A549 (cell line): ENCODE results near the gene SLC13A5. TPM values are rescaled to one million over a fixed set of nuclear protein-coding genes. Genes with fewer than 3 reads are reported as not detected.

Source experiments
- ATAC-seq, 2 experiments: fragments of 200-7000 bp in 1 of 2; fragments of >200 bp in 1 of 2; cut with Nextera tagmentation in 1 of 2; cut with Tn5 transposase in 1 of 2; 3 replicates each; pipeline versions ENCODE4 v1.8.0 to v1.9.1; 2018 to 2020; ENCODE audit warnings: mild to moderate bottlenecking in 1 of 2, moderate library complexity in 1 of 2
- CTCF ChIA-PET: fragments of 300-600 bp; sonication (Branson Sonifier 250); formaldehyde crosslinking; extraction: SDS; loops from one replicate; lab custom pipeline; 2021; ENCODE audit warnings: antibody characterized with exemption, inconsistent platforms; lab: Yijun Ruan, JAX
- POLR2A ChIA-PET: fragments of 350-600 bp; formaldehyde crosslinking; extraction: SDS; loops from one replicate; lab custom pipeline; 2021; ENCODE audit warnings: antibody characterized with exemption, inconsistent platforms; lab: Yijun Ruan, JAX
- DNase-seq, 2 experiments: peaks; one replicate each; pipeline versions ENCODE4 v3.0.0 to v3.0.0-alpha.2; 2011 to 2016; ENCODE audit warnings: low read depth in 1 of 2, low spot score in 1 of 2
- FAIRE-seq: peaks from 2 replicates; lab custom pipeline; 2011; peaks lifted over from hg19 to GRCh38; lab: Jason Lieb, UNC
- H3K27ac ChIP-seq, 2 experiments: fragments of >200 bp; sonication (Bioruptor Twin); formaldehyde crosslinking; 3 replicates each; pipeline ENCODE4 v1.5.1; 2016 to 2017
- H3K4me1 ChIP-seq: fragments of >200 bp; sonication (Bioruptor Twin); formaldehyde crosslinking; 3 replicates; pipeline ENCODE4 v1.6.1; 2016
- H3K4me2 ChIP-seq: fragments of >200 bp; sonication (Bioruptor Twin); formaldehyde crosslinking; 3 replicates; pipeline ENCODE4 v1.6.1; 2016
- H3K4me3 ChIP-seq: fragments of >200 bp; sonication (Bioruptor Twin); formaldehyde crosslinking; 3 replicates; pipeline ENCODE4 v1.5.1; 2016
- H3K9me3 ChIP-seq: fragments of >200 bp; sonication (Bioruptor Twin); formaldehyde crosslinking; 3 replicates; pipeline ENCODE4 v1.6.1; 2016
- ATOH8 ChIP-seq: fragments of 250-450 bp; sonication (Bioruptor Pico); IDR thresholded peaks from 2 replicates; pipeline ENCODE4 v1.5.0; 2020; ENCODE audit warnings: low read depth, mild to moderate bottlenecking, moderate library complexity
- BHLHE40 ChIP-seq: IDR thresholded peaks from 2 replicates; pipeline ENCODE4 v1.6.1; 2012; ENCODE audit warnings: low read depth, low read length, inconsistent platforms
- CEBPB ChIP-seq, 2 experiments: fragments of >200 bp in 1 of 2; sonication (Bioruptor Twin) in 1 of 2; formaldehyde crosslinking in 1 of 2; IDR thresholded peaks; 2 replicates each; pipeline ENCODE4 v1.6.1; 2012 to 2016
- CHD4 ChIP-seq: fragments of 200-600 bp; sonication (generic); IDR thresholded peaks from 2 replicates; pipeline ENCODE4 v1.6.1; 2016; ENCODE audit warnings: antibody characterized with exemption, mild to moderate bottlenecking, borderline replicate concordance
- CTCF ChIP-seq: fragments of >200 bp; sonication (Bioruptor Twin); formaldehyde crosslinking; IDR thresholded peaks from 3 replicates; pipeline ENCODE4 v1.5.1; 2016
- EP300 ChIP-seq, 2 experiments: fragments of >200 bp; sonication (Bioruptor Twin); formaldehyde crosslinking; IDR thresholded peaks; 2 replicates in 1 of 2; 3 replicates in 1 of 2; pipeline ENCODE4 v1.6.1; 2016 to 2017
- HDAC2 ChIP-seq: fragments of 200-600 bp; sonication (generic); IDR thresholded peaks from 2 replicates; pipeline ENCODE4 v1.6.1; 2016
- HES2 ChIP-seq: fragments of >200 bp; sonication (Bioruptor Twin); formaldehyde crosslinking; IDR thresholded peaks from 2 replicates; pipeline ENCODE4 v1.6.1; 2016
- HMGXB4 ChIP-seq: fragments of 250-450 bp; sonication (Bioruptor Pico); IDR thresholded peaks from 2 replicates; pipeline ENCODE4 v1.5.0; 2021; ENCODE audit warnings: mild to moderate bottlenecking, moderate library complexity, borderline replicate concordance
- HOXB5 ChIP-seq: fragments of 250-450 bp; sonication (Bioruptor Pico); IDR thresholded peaks from 2 replicates; pipeline ENCODE4 v1.5.0; 2020; ENCODE audit warnings: mild to moderate bottlenecking, moderate library complexity
- JUN ChIP-seq, 2 experiments: fragments of >200 bp; sonication (Bioruptor Twin); formaldehyde crosslinking; IDR thresholded peaks; 2 replicates in 1 of 2; 3 replicates in 1 of 2; pipeline ENCODE4 v1.6.1; 2016 to 2017
- JUNB ChIP-seq: fragments of >200 bp; sonication (Bioruptor Twin); formaldehyde crosslinking; IDR thresholded peaks from 2 replicates; pipeline ENCODE4 v1.6.1; 2016
- MAX ChIP-seq: IDR thresholded peaks from 2 replicates; pipeline ENCODE4 v1.6.1; 2012
- MYC ChIP-seq: IDR thresholded peaks from 2 replicates; pipeline ENCODE4 v1.6.1; 2012; ENCODE audit warnings: mild to moderate bottlenecking, inconsistent platforms, low read length, improper control_type of control experiment, borderline replicate concordance
- NFE2L2 ChIP-seq: fragments of 150-350 bp; conservative IDR thresholded peaks from 2 replicates; pipeline ENCODE4 v1.6.1; 2014; ENCODE audit warnings: low read length
- NPAS2 ChIP-seq: fragments of 250-450 bp; sonication (Bioruptor Pico); IDR thresholded peaks from 2 replicates; pipeline ENCODE4 v1.8.0; 2022; ENCODE audit warnings: mild to moderate bottlenecking, moderate library complexity, borderline replicate concordance
- NR3C1 ChIP-seq: fragments of >200 bp; sonication (Bioruptor Twin); formaldehyde crosslinking; IDR thresholded peaks from 3 replicates; pipeline ENCODE4 v1.6.1; 2017
- PBX3 ChIP-seq: IDR thresholded peaks from 2 replicates; pipeline ENCODE4 v1.6.1; 2012
- PHF8 ChIP-seq: fragments of 200-600 bp; sonication (generic); IDR thresholded peaks from 2 replicates; pipeline ENCODE4 v1.6.1; 2016; ENCODE audit warnings: low read depth, mild to moderate bottlenecking, antibody characterized with exemption, moderate library complexity, borderline replicate concordance
- POLR2A ChIP-seq: IDR thresholded peaks from 2 replicates; pipeline ENCODE4 v1.6.1; 2012; ENCODE audit warnings: mild to moderate bottlenecking, low read length
- POLR2AphosphoS2 ChIP-seq: conservative IDR thresholded peaks from 2 replicates; pipeline ENCODE4 v1.6.1; 2012; ENCODE audit warnings: low read length, improper control_type of control experiment, inconsistent platforms
- RAD21 ChIP-seq, 2 experiments: fragments of >200 bp in 1 of 2; sonication (Bioruptor Twin) in 1 of 2; formaldehyde crosslinking in 1 of 2; IDR thresholded peaks in 1 of 2; conservative IDR thresholded peaks in 1 of 2; 2 replicates in 1 of 2; 3 replicates in 1 of 2; pipeline ENCODE4 v1.6.1; 2012 to 2018; ENCODE audit warnings: inconsistent platforms in 1 of 2
- RARB ChIP-seq: fragments of 250-450 bp; sonication (Bioruptor Pico); IDR thresholded peaks from 2 replicates; pipeline ENCODE4 v1.8.0; 2021; ENCODE audit warnings: mild to moderate bottlenecking, moderate library complexity
- RCOR1 ChIP-seq: fragments of 150-350 bp; IDR thresholded peaks from 2 replicates; pipeline ENCODE4 v1.6.1; 2014; ENCODE audit warnings: antibody characterized with exemption, low read length, low read depth
- RFX5 ChIP-seq: fragments of 450-650 bp; IDR thresholded peaks from 2 replicates; pipeline ENCODE4 v1.7.1; 2014; ENCODE audit warnings: antibody characterized with exemption, mild to moderate bottlenecking, moderate library complexity
- RNF2 ChIP-seq: fragments of 200-600 bp; sonication (generic); IDR thresholded peaks from 2 replicates; pipeline ENCODE4 v1.6.1; 2016; ENCODE audit warnings: low read depth, mild to moderate bottlenecking, antibody characterized with exemption, moderate library complexity, borderline replicate concordance
- SMC3 ChIP-seq: fragments of >200 bp; sonication (Bioruptor Twin); formaldehyde crosslinking; IDR thresholded peaks from 3 replicates; pipeline ENCODE4 v1.6.1; 2018; ENCODE audit warnings: inconsistent platforms
- USF2 ChIP-seq: fragments of 450-650 bp; IDR thresholded peaks from 2 replicates; pipeline ENCODE4 v1.6.1; 2014; ENCODE audit warnings: antibody characterized with exemption
- WGBS: methylation state at CpG from one replicate; pipeline ENCODE4 v1.1.6; 2017; ENCODE audit errors: missing lambda C conversion rate; 5-methylcytosine and 5-hydroxymethylcytosine counted together
- polyA plus RNA-seq, 4 experiments: library from polyadenylated mRNA; depleted of rRNA in 3 of 4; stranded (reverse); fragments of >200 nt; fragmentation: RNase III in 1 of 4; extraction: RNeasy Plus Mini Kit Qiagen cat#74134 plus additional on column Dnase treatment in 1 of 4; gene quantifications; 2 replicates in 3 of 4; 3 replicates in 1 of 4; pipeline ENCODE4 v1.2.3, GENCODE V29; 2011 to 2017

The SLC13A5 gene
- polyA plus RNA-seq, 2 of the 4 experiments (the other 2 are of a cell fraction), result 0.15 to 0.26 TPM

- POLR2A ChIA-PET, result no interaction called here
Measured at GRCh38 chr17:6681176-6681575, 32.0 kb downstream of the SLC13A5 start.

GRCh38 chr17:6679241-6679640, 33.9 kb downstream of the SLC13A5 start:
- no peak for ATAC-seq
- POLR2A ChIA-PET, result no interaction called here
- H3K27ac ChIP-seq, result no peak overlapping the region

More at GRCh38 chr17:6681176-6681575, 32.0 kb downstream of the SLC13A5 start:
- no peak overlapping the region for H3K27ac ChIP-seq
- H3K9me3 ChIP-seq, result no peaks in the 10 kb centered on the region
- no peak overlapping the region for H3K4me2 ChIP-seq
- WGBS, result 40% methylated on average over 4 of the region's 4 CpGs
- DNase-seq (no peak), ATAC-seq (no peak), FAIRE-seq (no peak)
- CTCF ChIA-PET, result interaction anchor here (0.6 to 4.4 kb wide), 6 partner anchors 10 to 323 kb away, joined by 3 to 35 read pairs (median 4); no protein-coding TSS in a partner anchor
- no peak overlapping the region for H3K4me3 ChIP-seq
- TF ChIP-seq RNF2 (no peak), PBX3 (no peak), BHLHE40 (no peak), HMGXB4 (CRISPR knock-in tag) (no peak), MAX (no peak), POLR2AphosphoS2 (no peak), HDAC2 (no peak), SMC3 (no peak), POLR2A (no peak), NFE2L2 (no peak), CTCF (no peak), EP300 (IDR thresholded peaks at IDR 0.05) (no peak)
- peaks cover 10% of the 10 kb centered on the region; the same call in 2 of the 3 replicates for H3K4me1 ChIP-seq

GRCh38 chr17:6677946-6678345, 35.2 kb downstream of the SLC13A5 start:
- ChIA-PET CTCF (interaction anchor here (0.8 to 5.3 kb wide), 8 partner anchors 8 to 368 kb away, joined by 3 to 62 read pairs (median 4); no protein-coding TSS in a partner anchor), POLR2A (interaction anchor here (0.6 kb wide), 1 partner anchor 14 kb away, joined by 7 read pairs; no protein-coding TSS in a partner anchor)
- Histone ChIP-seq H3K4me1 (peaks cover 10% of the 10 kb centered on the region; the same call in 2 of the 3 replicates), H3K9me3 (no peaks in the 10 kb centered on the region), H3K27ac (no peak overlapping the region), H3K4me3 (no peak overlapping the region), H3K4me2 (no peak overlapping the region)
- no peak for ATAC-seq
- FAIRE-seq, result no peak
- WGBS, result 54% methylated on average over 7 of the region's 7 CpGs
- DNase-seq, result no peak
- TF ChIP-seq HDAC2, result no peak
- TF ChIP-seq NPAS2 (CRISPR knock-in tag), result no peak
- no peak for TF ChIP-seq NR3C1
- no peak for TF ChIP-seq POLR2AphosphoS2
- no peak for TF ChIP-seq HOXB5 (CRISPR knock-in tag)
- no peak for TF ChIP-seq JUN (IDR thresholded peaks at IDR 0.05)
- no peak for TF ChIP-seq MAX
- no peak for TF ChIP-seq PBX3
- TF ChIP-seq USF2, result no peak
- no peak for TF ChIP-seq CEBPB (IDR thresholded peaks at IDR 0.05)
- no peak for TF ChIP-seq ATOH8 (CRISPR knock-in tag)
- TF ChIP-seq PHF8, result no peak

More at GRCh38 chr17:6679241-6679640, 33.9 kb downstream of the SLC13A5 start:
- WGBS, result 32% methylated on average over 6 of the region's 6 CpGs
- FAIRE-seq (no peak), DNase-seq (no peak)
- H3K4me3 ChIP-seq, result no peak overlapping the region
- TF ChIP-seq HES2 (no peak), RARB (CRISPR knock-in tag) (no peak), RFX5 (no peak), CHD4 (no peak), NFE2L2 (no peak), PHF8 (no peak), JUNB (no peak), RAD21 (conservative IDR thresholded peaks at IDR 0.05 in 1 of 2, IDR thresholded peaks at IDR 0.05 in 1 of 2) (no peak), POLR2A (no peak), RCOR1 (no peak), MYC (no peak), CEBPB (IDR thresholded peaks at IDR 0.05) (no peak)
- peaks cover 10% of the 10 kb centered on the region; the same call in 2 of the 3 replicates for H3K4me1 ChIP-seq
- CTCF ChIA-PET, result interaction anchor here (0.9 to 5.3 kb wide), 6 partner anchors 8 to 325 kb away, joined by 3 to 62 read pairs (median 4); no protein-coding TSS in a partner anchor
- peak overlapping the region; percentile 27; the same call in 2 of the 3 replicates for H3K4me2 ChIP-seq
- H3K9me3 ChIP-seq, result no peaks in the 10 kb centered on the region
